ENCODE data around the gene NUDT8.
"Not testable (repeated sequence)": the region's sequence is repeated elsewhere in the genome, so short reads cannot be mapped to it uniquely, and the experiment has no call there.

DNA sequence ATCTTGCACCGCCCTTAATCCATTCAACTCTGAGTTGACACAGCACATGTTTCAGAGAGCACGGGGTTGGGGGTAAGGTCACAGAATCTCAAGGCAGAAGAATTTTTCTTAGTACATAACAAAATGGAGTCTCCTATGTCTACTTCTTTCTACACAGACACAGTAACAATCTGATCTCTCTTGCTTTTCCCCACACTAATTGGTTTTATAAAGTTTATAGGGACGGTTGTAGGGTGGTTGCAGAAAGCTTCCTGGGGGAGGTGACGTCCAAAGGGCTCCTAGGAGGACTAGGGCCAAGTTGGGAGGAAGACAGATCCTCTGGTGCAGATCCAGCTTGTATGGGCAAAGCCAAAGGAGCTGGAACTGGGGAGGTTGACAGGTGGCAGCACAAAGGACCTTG, 25.6 kb downstream of the NUDT8 start:
- TF ChIP-seq CTCF, POLR2A (IDR thresholded peaks at IDR 0.05): not testable (repeated sequence)
